ENCODE data around the gene FANCD2.

The FANCD2 gene

GRCh38 chr3:10142707-10143560 lies 116.7 kb downstream of the FANCD2 start:
- no peak for TF ChIP-seq CTCF (conservative IDR thresholded peaks at IDR 0.05; ENCODE audit: low read depth)
- H3K27ac ChIP-seq = peak overlapping the region; percentile 85
- ChIA-PET POLR2A (ENCODE audit: low non-redundant PET) (no interaction called here), CTCF (interaction anchor here (0.6 kb wide), 2 partner anchors 389 to 427 kb away, joined by 3 read pairs; no protein-coding TSS in a partner anchor)
- peak; percentile 24 for DNase-seq (ENCODE audit: low spot score)

GRCh38 chr3:10145685-10146084 lies 119.4 kb downstream of the FANCD2 start:
- ChIA-PET POLR2A (ENCODE audit: low non-redundant PET) (interaction anchor here (0.7 to 0.8 kb wide), 2 partner anchors 47 to 563 kb away, joined by 6 to 10 read pairs; no protein-coding TSS in a partner anchor), CTCF (no interaction called here)
- H3K27ac ChIP-seq = no peak overlapping the region
- TF ChIP-seq CTCF (conservative IDR thresholded peaks at IDR 0.05; ENCODE audit: low read depth) = no peak
- no peak for DNase-seq (ENCODE audit: low spot score)

- no peak for DNase-seq (ENCODE audit: low spot score)
- CTCF ChIA-PET = no interaction called here
- no peak overlapping the region; the same call in 1 of the 2 replicates for H3K27ac ChIP-seq
- POLR2A ChIA-PET (ENCODE audit: low non-redundant PET) = no interaction called here
- no peak for TF ChIP-seq CTCF (conservative IDR thresholded peaks at IDR 0.05; ENCODE audit: low read depth)
These were observed 123.0 kb downstream of the FANCD2 start for GRCh38 chr3:10149226-10149625.

GRCh38 chr3:10150987-10151386 lies 124.8 kb downstream of the FANCD2 start:
- no peak for TF ChIP-seq CTCF (conservative IDR thresholded peaks at IDR 0.05; ENCODE audit: low read depth)
- ChIA-PET CTCF (no interaction called here), POLR2A (ENCODE audit: low non-redundant PET) (interaction anchor here (0.6 kb wide), 1 partner anchor 304 kb away, joined by 3 read pairs; no protein-coding TSS in a partner anchor)
- no peak for DNase-seq (ENCODE audit: low spot score)
- H3K27ac ChIP-seq = no peak overlapping the region
